Measurements from ENCODE around the gene WDR90. TPM values are rescaled to one million over a fixed set of nuclear protein-coding genes. Genes with fewer than 3 reads are reported as not detected.
A peak's percentile ranks its signal among the peaks of the same experiment; 100 is the strongest.

Gene WDR90
- total and polyA plus RNA-seq, 2 of the 13 experiments (the other 11 are each of a cell fraction or from before 2014, with no cell fraction given): 14.9 to 28.9 TPM

DNA sequence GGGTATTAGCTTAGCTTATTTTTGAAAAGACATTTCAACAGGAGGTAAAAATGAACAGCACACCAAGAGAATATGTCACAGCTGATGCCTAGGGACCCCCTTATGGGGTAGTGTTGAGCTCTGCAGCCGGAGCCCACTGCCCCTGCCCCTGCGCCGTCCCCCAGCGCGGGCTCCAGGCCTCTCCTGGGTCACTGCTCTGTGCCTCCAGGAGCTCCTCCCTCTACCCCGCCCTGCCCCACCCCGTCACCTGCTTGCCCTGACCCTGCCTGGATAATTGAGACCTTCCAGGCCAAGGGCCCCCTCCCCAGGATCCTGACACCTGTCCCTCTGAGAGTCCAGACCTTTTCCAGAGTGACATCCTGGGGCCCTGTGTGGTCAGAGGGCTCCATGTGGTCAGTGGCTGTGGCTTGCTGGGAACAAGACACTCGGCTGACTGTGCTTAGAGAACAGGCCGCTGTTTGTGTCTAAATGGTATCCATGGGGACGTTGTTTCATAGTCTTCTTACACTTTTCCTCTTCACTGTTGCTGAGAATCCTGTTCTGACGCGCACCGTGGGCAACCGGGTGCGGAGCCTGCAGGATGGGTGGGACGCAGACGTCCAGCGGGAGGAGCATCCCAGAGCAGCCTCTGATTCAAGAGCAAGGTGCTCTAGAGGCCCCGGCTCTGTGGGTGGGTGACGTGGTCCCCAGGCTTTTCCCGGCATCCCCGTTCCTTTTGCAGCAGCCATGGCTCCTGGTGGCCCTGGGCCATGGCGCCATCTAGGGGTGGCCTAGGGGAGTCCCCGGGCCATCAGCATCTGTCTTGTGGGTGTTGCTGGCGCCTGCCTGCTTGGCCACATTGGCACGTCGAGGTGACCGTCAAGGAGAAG lies 38.4 kb upstream of the WDR90 start (continued):
- TF ChIP-seq ZNF431 (CRISPR knock-in tag; IDR thresholded peaks at IDR 0.05; ENCODE audit: borderline replicate concordance, low read depth) (no peak), ZNF724P (CRISPR knock-in tag; IDR thresholded peaks at IDR 0.05; ENCODE audit: borderline replicate concordance) (no peak), SIN3A (IDR thresholded peaks at IDR 0.05; ENCODE audit: borderline replicate concordance, low read depth, low read length) (no peak), HOXA7 (CRISPR knock-in tag; IDR thresholded peaks at IDR 0.05) (no peak), CREM (IDR thresholded peaks at IDR 0.05) (peak; percentile 34; the same call in 1 of the 2 replicates), CREM (CRISPR knock-in tag; IDR thresholded peaks at IDR 0.05) (no peak), ZZZ3 (CRISPR knock-in tag; IDR thresholded peaks at IDR 0.05; ENCODE audit: borderline replicate concordance) (no peak), EEA1 (CRISPR knock-in tag; IDR thresholded peaks at IDR 0.05; ENCODE audit: borderline replicate concordance) (no peak), AGO2 (optimal IDR thresholded peaks at IDR 0.05; ENCODE audit: low read depth, low read length) (no peak), SUZ12 (IDR thresholded peaks at IDR 0.05; ENCODE audit: low read depth, low read length) (no peak), RARG (CRISPR knock-in tag; IDR thresholded peaks at IDR 0.05; ENCODE audit: low read depth) (no peak), ZNF598 (CRISPR knock-in tag; IDR thresholded peaks at IDR 0.05; ENCODE audit: borderline replicate concordance) (0 out of 2 replicates have a peak, but pooled peaks have one; percentile 58), ZNF510 (CRISPR knock-in tag; IDR thresholded peaks at IDR 0.05; ENCODE audit: low read depth) (no peak), HNRNPLL (IDR thresholded peaks at IDR 0.05; ENCODE audit: low read depth, low read length, poor library complexity, severe bottlenecking) (peak; percentile 44), SATB2 (CRISPR knock-in tag; IDR thresholded peaks at IDR 0.05) (no peak), ZNF354B (CRISPR knock-in tag; IDR thresholded peaks at IDR 0.05) (no peak), NBN (conservative IDR thresholded peaks at IDR 0.05) (no peak), ATM (IDR thresholded peaks at IDR 0.05; ENCODE audit: borderline replicate concordance) (no peak), ZNF3 (CRISPR knock-in tag; IDR thresholded peaks at IDR 0.05) (no peak), POLR2A (IDR thresholded peaks at IDR 0.05; ENCODE audit: insufficient read depth in 1 of 2, low read depth in 2 of 2, low read length in 2 of 2) (no peak), KAT2B (IDR thresholded peaks at IDR 0.05; ENCODE audit: borderline replicate concordance, low read depth, low read length) (no peak), TBL1XR1 (IDR thresholded peaks at IDR 0.05; ENCODE audit: borderline replicate concordance, low read length, partially characterized antibody) (no peak), ZNF550 (CRISPR knock-in tag; IDR thresholded peaks at IDR 0.05; ENCODE audit: borderline replicate concordance) (no peak), RCOR2 (CRISPR knock-in tag; IDR thresholded peaks at IDR 0.05) (no peak)
- TF ChIP-seq, protein P1, sequence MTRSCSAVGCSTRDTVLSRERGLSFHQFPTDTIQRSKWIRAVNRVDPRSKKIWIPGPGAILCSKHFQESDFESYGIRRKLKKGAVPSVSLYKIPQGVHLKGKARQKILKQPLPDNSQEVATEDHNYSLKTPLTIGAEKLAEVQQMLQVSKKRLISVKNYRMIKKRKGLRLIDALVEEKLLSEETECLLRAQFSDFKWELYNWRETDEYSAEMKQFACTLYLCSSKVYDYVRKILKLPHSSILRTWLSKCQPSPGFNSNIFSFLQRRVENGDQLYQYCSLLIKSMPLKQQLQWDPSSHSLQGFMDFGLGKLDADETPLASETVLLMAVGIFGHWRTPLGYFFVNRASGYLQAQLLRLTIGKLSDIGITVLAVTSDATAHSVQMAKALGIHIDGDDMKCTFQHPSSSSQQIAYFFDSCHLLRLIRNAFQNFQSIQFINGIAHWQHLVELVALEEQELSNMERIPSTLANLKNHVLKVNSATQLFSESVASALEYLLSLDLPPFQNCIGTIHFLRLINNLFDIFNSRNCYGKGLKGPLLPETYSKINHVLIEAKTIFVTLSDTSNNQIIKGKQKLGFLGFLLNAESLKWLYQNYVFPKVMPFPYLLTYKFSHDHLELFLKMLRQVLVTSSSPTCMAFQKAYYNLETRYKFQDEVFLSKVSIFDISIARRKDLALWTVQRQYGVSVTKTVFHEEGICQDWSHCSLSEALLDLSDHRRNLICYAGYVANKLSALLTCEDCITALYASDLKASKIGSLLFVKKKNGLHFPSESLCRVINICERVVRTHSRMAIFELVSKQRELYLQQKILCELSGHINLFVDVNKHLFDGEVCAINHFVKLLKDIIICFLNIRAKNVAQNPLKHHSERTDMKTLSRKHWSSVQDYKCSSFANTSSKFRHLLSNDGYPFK (CRISPR knock-in tag; IDR thresholded peaks at IDR 0.05; ENCODE audit: borderline replicate concordance): 0 out of 2 replicates have a peak, but pooled peaks have one; percentile 33
- TF ChIP-seq, protein P2, sequence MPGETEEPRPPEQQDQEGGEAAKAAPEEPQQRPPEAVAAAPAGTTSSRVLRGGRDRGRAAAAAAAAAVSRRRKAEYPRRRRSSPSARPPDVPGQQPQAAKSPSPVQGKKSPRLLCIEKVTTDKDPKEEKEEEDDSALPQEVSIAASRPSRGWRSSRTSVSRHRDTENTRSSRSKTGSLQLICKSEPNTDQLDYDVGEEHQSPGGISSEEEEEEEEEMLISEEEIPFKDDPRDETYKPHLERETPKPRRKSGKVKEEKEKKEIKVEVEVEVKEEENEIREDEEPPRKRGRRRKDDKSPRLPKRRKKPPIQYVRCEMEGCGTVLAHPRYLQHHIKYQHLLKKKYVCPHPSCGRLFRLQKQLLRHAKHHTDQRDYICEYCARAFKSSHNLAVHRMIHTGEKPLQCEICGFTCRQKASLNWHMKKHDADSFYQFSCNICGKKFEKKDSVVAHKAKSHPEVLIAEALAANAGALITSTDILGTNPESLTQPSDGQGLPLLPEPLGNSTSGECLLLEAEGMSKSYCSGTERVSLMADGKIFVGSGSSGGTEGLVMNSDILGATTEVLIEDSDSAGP (CRISPR knock-in tag; IDR thresholded peaks at IDR 0.05; ENCODE audit: borderline replicate concordance): peak; percentile 51; the same call in 1 of the 2 replicates
